ENCODE data around the gene SLFN11.
"Not testable (repeated sequence)": the region's sequence is repeated elsewhere in the genome, so short reads cannot be mapped to it uniquely, and the experiment has no call there.

Gene SLFN11

DNA sequence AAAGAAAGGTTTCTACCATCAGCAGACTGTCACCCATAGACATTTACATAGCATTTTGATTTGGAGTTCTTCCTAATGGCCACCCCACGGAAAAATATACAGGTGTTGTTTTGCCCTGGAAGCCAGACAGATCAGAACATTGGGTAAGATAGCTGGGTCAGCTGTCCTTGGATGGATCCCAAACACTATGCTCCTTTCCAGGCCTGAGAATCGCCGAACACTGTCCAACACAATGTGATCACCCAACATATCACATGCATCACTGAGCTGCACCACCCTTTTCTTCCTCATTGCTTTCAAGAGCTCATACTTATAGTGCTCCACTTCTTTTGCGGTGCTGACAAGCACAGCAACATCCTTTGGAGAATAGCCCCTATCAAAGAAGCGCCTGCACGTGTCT is 21.1 kb downstream of the SLFN11 start:
- DNase-seq (ENCODE audit: low spot score), result no peak

DNA sequence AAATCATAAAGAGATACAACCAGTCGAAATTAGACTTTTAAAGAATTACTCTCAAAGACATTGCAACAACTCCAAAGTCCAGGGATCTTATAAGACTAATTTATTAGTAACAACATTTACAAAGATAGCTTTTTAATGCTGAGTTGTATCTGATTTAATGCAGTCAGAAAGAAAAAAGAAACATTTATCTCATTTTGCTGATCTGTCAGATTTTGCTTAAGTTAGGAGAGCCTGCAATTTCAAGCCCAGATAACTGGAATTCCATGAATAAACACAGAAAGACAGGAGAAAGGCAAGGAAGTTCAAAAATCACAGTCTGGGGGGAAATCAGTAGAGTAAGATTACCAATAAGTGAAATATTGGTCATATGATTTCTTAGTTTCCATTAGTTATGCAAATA is 22.9 kb downstream of the SLFN11 start:
- no peak for DNase-seq (ENCODE audit: low spot score)

DNA sequence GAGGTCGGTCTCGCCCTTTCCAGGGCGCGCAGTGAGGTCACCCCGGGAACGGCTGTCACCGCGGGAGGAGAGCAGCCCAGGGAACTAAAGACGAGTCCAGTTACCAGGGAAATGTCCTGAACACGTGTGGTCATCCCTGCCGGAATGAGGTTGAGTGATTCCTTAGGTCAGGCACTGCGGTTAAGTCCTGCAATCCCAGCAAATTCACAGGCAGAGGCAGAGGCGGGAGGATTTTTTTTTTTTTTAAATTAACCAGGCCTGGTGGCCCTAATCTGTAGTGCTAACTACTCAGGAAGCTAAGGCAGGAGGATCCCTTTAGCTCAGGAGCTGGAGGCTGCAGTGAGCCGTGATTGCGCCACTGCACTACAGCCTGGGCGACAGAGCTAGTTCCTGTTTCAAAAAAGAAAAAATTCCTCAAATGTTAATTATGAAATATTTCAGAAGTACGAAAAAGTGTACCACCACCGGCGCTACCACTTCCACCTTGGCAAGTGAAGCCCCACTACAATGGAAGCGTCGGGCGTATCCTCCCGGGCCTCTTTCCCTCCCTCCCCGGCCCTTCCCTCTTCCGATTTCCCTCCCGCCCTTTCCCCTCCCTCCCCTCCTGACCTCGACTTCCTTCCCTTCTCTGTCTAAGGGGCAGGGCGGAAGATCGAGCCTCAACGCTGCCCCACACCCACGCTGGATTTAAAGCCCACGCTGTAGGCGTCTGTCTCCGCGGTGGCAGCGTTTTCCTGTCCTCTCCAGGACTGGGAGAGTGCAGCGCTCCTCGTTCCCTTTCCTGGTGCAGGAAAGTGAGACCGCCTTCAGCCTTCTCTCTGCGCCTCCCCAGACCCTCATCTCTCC is 27.3 kb downstream of the SLFN11 start:
- peak; percentile 47 for DNase-seq (ENCODE audit: low spot score)

DNA sequence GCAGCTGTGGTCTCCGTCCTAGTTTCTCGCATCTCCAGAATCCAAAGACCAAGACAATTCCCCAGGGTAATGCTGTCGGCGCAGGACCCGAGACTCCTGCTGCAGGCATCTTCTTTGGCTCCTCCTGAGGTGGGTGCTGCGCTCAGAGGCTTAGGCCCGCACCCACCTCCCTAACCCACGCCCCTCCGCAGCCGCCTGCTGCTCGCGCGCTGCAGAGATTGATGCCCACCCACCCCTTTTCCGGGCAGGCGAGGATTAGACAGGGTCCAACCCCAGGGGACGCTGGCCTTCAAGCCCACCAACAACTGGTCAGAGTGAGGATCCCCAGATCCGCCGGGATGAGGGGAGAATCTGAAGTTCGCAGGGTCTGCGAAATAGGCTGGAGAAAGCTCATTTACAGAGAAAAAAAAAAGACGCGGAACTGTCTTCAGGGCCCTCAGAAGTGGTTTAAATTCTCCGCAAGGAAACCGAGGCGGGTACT is 27.9 kb downstream of the SLFN11 start:
- DNase-seq (ENCODE audit: low spot score), result no peak

DNA sequence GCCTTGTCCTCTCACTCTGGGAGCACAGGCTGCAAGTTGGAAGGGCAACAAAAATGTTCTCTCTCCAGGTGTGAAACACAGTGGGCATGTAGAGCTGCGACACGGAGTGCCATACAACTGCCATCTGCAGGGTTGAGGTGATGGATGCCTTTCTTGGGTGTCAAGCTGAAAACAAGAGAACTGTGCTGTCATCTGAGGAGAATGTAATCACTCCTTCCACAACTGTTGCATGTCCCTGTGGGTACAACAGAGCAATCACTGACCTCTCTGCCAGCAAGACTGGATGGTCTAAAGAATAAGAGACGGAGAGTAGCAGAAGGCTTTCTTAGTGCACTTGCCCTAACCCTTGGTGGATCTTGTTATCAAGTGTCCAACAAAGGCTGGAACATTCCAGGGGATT is 29.2 kb downstream of the SLFN11 start:
- no peak for DNase-seq (ENCODE audit: low spot score)

DNA sequence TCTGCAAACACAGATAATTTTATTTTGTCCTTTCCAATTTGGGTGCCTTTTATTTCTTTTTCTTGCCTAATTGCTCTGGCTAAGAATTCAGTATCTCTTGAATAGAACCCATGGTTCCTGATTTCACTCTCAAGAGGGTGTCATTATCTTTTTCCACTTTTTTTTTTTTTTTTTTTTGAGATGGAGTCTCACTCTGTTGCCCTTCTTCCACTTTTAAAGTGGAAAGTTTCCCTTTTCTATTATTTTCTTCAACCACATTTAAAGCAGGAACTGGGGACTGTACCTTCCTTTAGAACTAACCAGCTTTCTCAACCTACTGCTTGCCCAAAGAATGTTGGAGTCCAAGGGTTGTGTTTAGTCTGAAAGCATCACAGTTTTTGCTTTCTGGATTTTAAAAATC is 31.1 kb downstream of the SLFN11 start:
- no peak for DNase-seq (ENCODE audit: low spot score)

DNA sequence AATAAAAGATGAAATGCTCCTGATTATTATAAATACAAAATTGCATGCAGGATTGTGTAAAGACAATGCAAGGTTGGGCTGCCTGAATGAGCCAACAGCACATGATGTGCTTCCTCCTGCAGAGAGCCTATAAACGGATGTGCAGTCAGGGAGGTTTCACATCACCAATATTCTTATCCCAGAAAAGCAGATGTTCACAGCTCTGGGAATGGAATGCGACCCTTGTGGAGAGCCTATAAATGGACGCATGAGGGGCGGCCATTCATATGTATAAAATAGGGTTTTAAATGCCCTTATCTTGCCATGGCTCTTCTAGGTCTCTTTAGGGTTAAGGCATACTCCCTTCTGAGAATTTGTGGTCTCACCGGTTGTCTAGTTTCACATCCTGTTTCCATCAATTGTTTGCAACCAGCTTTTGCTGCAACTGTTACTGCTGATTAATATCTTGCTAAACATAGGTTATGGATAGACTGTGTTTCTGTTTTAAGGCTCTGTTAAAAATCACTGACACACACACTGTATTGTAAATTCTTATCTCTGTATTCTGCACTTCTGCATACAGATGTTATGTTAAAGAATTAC is 31.9 kb downstream of the SLFN11 start:
- DNase-seq (ENCODE audit: low spot score), result no peak

DNA sequence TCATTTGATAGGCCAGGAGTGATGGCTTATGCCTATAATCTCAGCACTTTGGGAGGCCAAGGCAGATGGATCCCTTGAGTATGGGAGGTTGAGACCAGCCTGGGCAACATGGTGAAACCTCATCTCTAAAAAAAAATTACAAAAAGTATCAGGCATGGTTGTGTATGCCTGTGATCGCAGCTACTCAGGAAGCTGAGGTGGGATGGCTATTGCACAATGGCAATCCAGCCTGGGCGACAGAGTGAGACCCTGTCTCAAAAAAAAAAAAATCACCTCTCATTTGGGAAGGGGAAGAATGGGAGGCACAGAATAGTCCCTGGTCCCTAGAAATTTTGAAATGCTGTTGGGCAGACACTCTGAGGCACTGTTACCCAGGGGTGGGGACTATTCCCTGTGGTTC is 35.2 kb downstream of the SLFN11 start:
- no peak for DNase-seq (ENCODE audit: low spot score)

DNA sequence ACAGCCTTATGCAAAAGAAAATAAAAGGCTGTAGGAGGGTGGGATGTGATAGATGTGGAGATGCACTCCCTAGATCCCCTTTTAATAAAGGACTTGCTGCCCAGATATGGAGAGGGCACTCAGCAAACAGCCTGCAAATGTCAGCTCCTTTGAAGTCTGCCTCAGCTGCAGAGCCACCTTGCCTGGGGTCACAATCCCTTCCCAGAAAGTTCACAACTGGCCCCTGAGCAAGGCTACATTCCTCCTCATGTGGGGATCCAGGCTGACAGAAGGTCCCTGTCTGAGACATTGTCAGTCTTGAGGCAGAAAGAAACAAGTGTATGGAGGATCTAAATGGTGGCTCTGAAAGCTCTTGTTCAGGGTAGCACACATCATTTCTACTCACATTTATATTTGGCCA is 36.1 kb downstream of the SLFN11 start:
- DNase-seq (ENCODE audit: low spot score), result no peak

DNA sequence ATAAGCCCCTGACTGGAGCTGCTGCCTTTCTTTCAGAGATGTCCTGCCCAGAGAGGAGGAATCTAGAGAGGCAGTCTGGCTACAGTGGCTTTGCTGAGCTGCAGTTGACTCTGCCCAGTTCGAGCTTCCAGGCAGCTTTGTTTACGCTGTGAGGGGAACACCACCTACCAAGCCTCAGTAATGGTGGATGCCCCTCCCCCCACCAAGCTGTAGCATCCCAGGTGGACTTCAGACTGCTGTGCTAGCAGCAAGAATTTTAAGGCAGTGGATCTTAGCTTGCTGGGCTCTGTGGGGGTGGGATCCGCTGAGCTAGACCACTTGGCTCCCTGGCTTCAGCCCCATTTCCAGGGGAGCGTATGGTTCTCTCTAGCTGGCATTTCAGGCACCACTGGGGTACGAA is 39.8 kb downstream of the SLFN11 start:
- not testable (repeated sequence) for DNase-seq (ENCODE audit: low spot score)

DNA sequence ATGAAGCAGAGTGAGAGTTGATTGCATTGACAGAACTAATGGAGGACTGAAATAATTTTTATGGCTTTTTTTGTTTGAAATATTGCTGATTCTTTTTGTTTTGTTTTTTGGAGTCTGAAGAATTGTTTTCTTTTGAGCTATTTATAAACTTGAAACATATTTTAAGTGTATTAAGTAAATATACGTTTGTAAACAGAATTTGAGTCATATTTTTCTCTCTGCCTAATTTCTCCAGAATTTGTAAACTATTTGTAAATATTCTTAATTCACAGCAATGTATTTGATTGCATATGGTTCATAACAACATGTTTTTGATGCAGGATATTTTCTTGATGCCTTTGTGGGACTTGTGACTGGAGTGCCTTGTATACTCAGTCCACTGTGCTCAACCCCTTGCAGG is 50.7 kb downstream of the SLFN11 start:
- DNase-seq (ENCODE audit: low spot score), result no peak

DNA sequence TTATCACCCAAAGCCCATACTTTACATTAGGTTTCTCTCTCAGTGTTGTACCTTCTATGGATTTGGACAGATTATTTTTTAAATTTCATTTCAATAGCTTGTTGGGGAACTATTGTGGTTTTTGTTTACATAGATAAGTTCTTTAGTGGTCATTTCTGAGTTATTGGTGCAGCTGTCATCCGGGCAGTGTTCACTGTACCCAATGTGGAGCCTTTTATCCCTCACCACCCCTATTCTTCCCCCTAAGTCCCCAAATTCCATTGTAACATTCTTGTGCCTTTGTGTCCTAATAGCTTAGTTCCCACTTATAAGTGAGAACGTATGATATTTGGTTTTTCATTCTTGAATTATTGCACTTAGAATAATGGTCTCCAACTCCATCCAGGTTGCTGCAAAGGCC is 57.5 kb downstream of the SLFN11 start:
- DNase-seq (ENCODE audit: low spot score), result no peak

DNA sequence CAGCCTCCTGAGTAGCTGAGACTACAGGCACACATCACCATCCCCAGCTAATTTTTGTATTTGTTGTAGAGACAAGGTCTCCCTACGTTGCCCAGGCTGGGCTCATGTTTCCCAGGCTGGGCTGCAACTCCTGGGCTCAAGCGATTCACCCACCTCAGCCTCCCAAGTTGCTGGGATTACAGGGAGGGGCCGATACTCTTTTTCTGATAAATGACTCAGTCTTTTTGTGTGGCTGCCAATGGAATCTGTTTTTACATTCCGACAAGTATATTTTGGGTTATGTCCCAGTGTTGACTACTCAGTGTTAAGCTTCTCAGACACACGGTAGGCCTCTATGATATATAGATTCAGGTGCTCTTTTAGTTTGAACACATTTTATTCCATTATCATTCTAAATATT is 58.1 kb downstream of the SLFN11 start:
- DNase-seq (ENCODE audit: low spot score), result peak; percentile 53

DNA sequence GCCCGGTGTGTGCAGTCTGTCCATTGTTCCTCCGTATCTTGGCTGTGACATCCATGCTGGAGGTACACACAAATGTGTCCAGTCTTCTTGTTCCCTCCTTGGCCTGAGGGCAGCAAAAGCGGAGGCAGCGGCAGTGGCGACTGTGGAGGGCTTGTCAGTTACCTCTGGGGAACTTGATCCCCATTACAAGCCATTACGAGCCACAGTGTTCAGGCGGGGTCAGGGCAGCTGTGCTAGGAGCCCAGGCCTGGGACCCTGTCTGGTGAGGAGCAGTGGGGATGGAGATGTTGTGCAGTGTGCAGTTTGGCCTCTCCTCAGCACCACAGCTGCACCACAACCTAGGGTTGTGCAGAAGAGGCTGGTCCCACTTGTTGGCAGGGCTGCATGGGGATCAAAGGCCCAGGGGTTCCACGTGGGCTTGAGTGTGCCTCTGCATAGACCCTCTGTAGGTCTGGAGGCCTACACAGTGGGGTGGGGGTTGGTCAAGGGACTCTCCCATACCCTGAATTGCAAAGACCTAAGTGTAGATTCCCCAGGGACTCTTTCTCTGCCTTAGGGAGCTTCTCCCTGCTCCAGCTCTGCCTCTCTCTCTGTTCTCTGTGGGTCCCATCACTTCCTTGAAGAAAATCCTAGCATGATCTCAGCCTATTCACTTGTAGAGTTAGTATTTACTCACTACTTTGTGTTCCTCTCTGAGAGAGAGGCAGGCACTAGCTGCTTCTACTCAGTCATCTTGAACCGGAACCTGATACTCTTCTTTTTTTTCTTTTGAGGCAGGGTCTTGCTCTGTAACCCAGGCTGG is 58.8 kb downstream of the SLFN11 start:
- peak; percentile 17 for DNase-seq (ENCODE audit: low spot score)

DNA sequence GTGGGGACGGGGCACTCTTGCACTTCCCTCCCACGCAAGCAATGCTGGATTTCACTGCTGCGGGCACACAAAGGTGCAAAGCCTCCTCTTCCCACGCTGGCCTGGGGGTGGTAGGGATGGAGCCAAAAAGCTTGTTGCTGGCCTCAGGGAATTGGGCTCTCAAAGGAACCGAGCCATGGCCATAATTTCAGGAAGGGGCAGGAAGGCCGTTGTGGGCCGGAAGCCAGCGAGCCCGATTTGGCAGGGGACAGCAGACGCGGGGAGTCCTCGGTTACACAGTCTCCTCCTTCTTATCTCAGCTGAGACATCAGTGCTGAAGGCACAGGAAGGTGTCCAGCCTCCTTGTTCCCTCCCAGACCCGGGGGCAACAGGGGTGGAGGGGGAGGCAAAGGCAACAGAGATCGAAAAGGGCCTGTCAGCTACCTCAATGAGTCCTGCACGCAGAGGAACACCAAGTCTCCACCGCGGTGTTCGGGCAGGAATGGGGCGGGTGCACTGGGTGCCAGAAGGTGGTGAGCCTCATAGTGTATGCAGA is 59.5 kb downstream of the SLFN11 start:
- no peak for DNase-seq (ENCODE audit: low spot score)

DNA sequence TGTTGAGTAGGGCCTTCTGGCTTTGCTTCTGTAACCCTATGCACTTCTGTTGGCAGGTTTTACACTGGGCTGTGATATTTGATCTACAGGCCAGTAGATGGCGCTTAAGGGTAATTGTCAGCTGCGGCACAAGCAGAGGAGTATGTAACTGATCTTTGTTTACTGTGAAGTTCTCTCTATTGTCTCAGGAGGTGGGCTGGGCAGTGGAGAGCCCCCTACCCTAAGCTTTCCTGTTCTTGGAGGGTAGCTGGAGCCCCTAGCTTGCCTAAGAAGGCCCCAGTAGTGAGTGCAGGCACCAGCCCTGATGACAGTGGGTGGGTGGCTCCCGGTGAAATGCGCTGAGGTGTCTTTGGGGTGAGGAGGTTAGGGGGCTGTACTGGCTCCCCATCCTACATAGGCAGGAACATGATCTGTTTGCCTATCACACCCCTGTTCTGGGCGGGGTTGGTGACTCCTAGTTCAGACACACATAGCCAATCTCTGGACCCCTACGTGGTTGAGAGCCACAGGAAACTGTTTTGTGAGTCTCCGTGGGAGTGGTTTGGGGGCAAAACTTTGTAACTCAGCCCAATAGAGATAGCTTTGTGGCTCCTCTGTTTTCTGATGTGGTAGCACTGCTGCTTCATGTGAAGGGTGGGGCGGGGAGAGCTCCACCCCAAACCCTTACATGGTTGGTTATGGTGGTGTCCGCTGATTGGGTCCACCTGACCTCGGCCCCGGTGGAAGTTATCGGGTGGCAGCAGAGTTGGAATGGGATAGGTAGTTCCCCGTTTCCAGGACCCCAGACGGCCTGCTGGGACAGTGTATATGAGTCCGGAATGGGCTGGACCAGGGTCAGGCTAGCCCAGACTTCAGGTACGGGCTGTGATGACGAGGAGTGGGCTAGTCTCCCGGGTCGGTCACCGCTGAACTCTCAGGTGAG is 60.4 kb downstream of the SLFN11 start:
- peak; percentile 31 for DNase-seq (ENCODE audit: low spot score)

DNA sequence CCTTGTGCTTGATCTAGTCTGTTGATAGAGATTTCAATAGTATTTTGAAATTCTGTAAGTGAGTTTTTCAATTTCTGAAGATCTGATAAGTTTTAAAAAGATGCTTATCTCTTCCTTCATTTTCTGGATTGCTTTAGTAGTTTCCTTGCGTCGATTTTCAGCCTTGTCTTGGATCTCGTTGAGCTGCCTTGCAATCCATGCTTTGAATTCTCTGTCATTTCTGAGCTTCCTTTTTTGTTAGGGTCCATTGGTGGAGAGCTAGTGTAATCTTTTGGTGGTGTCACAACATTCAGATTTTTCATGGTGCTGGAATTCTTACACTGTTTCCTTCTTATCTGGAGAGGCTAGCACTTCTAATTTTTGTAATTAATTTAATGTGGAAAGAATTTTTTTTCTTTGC is 61.1 kb downstream of the SLFN11 start:
- DNase-seq (ENCODE audit: low spot score), result no peak

DNA sequence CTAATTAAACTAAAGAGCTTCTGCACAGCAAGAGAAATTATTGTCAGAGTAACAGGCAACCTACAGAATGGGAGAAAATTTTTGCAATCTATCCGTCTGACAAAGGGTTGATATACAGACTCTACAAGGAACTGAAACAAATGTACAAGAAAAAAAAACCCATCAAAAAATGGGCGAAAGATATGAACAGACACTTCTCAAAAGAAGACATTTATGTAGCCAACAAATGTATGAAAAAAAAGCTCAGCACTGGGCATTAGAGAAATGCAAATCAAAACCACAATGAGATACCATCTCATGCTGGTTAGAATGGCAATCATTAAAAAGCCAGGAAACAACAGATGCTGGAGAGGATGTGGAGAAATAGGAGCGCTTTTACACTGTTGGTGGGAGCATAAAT is 64.1 kb downstream of the SLFN11 start:
- not testable (repeated sequence) for DNase-seq (ENCODE audit: low spot score)
